GM18505 (cell line): ENCODE measurements around the gene TDRD7.

ENCODE experiments used
- ATAC-seq: cut with Tn5 transposase; IDR thresholded peaks from one replicate; pipeline ENCODE4 v1.9.1; 2021; ENCODE audit not compliant: unreplicated experiment
- POLR2A ChIP-seq: IDR thresholded peaks from 4 replicates; pipeline ENCODE4 v1.6.1; 2011; ENCODE audit warnings: borderline replicate concordance; ENCODE audit not compliant: insufficient read depth, insufficient read length; ENCODE audit errors: extremely low read depth

The TDRD7 gene

GRCh38 chr9:97396256-97396655, 15.6 kb upstream of the TDRD7 start:
- ATAC-seq = no peak
- no peak for TF ChIP-seq POLR2A

DNA sequence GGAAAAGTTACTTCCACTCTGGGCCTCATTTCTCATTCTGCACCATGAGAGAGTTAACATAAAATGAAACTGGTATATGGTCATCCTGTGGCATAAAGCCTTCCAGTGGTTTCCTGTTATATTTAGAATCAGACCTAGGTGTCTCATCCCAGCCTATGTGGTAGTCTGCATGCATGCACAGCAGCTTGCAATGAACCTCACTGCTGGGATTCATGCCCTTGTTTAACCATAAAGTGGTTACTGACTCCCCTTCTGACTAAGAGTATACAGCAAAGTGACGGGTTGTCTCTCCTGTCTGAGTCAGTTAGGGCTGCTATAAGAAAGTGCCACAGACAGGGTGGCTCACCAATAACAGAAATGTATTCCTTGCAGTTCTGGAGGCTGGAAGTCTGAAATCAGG, 14.7 kb upstream of the TDRD7 start:
- no peak for ATAC-seq
- TF ChIP-seq POLR2A = no peak

DNA sequence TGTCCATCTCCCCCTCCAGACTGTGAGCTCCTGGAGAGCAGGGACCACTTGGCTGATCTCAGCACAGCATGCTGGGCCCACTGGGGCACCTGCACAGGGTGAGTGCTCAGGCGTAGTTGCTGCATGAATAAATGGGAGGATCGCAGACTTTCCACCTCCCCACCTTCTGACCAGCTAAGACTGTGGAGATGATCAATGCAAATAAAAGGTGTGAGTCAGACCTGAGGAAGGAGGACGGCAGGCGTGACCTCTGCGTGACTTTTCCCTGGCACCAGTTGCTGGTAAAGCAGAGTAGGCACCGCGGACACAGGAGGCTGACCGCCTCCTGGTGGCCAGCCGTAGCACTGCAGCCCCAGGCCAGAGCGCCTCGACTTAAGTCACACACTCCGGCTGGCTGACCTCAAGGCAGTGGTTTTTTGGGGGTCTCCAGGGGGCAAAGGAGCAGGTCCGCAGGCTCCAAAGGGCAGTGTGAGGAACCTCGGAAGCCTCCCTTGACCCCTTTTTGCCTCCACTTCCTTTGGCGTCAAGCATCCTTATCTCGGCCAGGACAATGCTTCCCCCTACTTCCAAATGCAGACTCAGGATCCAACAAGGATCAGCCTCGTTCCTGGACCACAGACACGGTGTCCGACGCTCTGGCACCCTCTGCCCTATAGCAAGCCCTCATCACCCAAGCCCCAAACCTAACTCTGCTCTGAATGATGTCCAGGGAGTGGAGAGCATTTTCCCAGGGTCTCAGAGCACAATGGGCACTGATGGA, 12.7 kb upstream of the TDRD7 start:
- ATAC-seq = no peak
- no peak for TF ChIP-seq POLR2A

DNA sequence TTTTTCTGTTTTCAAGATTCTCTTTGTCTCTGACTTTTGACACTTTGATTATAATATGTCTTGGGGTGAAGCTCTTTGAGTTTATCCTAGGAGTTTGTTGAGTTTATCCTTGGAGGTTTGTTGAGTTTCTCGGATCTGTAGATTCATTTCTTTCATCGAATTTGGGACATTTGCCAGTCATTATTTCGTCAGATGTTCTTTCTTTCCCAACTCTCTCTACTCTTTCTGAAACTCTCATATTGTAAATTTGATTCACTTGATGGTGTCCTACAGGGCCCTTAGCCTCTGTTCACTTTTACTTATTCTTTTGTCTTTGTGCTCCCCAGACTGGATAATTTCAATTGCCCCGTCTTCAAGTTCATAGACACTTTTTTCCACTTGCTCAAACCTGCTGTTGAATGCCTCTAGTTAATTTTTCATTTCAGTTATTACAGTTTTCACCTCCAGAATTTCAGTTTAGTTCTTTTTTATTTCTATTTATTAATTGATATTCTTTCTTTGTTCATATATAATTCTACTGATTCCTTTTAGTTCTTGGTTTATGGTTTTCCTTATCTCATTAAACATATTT, 8.1 kb upstream of the TDRD7 start:
- no peak for TF ChIP-seq POLR2A
- no peak for ATAC-seq

GRCh38 chr9:97405551-97405950, 6.3 kb upstream of the TDRD7 start:
- ATAC-seq = no peak
- TF ChIP-seq POLR2A = no peak

- ATAC-seq = no peak
- no peak for TF ChIP-seq POLR2A
Measured at GRCh38 chr9:97406620-97407177, 5.2 kb upstream of the TDRD7 start.

DNA sequence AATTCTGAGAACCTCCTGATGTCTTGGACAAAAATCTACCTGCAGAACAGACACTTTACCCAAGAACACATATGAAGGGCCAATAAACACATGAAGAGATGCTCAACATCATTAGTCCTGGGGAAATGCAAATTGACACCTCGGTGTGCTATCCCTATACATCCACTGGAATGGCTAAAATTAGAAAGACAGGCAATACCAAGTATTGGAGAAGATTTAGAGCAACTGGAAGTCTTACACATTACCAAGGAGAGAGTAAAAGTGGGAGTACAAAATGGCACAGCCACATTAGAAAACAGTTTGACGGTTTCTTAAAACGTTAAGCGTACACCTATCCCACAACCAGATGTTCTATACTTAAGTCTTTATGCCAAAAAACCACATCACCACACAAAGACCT, 3.3 kb upstream of the TDRD7 start:
- no peak for TF ChIP-seq POLR2A
- ATAC-seq = no peak

GRCh38 chr9:97411440-97411788, 482 bp upstream of the TDRD7 start:
- no peak for TF ChIP-seq POLR2A
- ATAC-seq = no peak

DNA sequence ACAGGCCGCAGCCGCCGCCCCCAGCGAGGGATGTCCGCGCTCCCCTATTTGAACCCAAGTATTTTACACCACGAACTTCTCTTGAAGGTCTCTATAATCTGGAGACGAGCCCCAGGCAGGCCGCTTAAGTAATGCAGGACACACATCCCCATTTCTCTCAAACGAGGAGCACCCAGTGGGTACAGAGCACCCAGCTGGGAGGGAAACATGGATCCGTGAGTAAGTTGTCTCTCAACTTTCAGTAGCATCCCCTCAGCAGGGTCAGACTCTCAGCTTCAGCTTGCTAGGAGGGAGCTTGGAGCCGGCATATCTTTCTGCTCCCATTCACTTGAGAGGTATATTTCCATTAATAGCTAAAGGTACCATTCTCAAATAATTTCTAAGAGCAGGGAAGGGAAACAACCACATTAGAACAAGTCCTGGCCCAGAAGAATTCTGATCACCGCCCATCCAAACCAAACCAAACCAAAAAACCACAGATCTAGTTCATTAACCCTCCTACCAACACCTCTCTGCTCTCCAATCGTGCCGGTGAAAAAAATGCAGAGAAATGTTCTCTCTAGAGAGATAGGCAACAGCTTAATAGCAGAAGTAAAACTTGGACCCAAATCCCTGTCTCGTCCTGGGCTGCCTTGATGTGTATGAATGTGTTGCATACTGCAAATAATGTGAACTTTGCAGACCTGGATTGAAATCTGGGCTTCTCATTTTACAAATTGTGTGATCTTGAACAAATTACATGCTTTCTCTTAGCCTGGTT, 910 bp downstream of the TDRD7 start:
- no peak for TF ChIP-seq POLR2A
- ATAC-seq = no peak

- no peak for TF ChIP-seq POLR2A
- no peak for ATAC-seq
Measured at GRCh38 chr9:97413462-97413861, 1.6 kb downstream of the TDRD7 start.

DNA sequence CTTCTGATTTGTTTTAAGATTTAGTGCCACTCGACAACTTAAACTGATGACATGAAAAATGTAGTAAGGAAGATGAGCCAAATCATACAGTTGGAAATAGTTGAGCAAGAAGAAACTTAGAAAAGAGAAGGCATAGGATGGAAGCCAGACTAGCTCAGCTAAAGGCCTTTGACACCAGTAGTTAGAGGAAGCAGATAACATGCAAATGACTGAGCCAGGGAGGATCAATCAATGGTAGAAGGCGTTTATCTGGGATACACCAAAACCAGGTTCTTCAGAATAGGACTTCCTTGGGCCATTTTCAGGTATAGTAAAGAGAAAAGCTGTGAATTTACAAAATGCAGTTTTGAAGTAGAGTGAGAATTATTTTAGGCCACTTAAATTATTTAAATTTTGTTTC, 3.2 kb downstream of the TDRD7 start:
- no peak for ATAC-seq
- TF ChIP-seq POLR2A = no peak

- TF ChIP-seq POLR2A = no peak
- no peak for ATAC-seq
Measured at GRCh38 chr9:97418880-97419279, 7.0 kb downstream of the TDRD7 start.

DNA sequence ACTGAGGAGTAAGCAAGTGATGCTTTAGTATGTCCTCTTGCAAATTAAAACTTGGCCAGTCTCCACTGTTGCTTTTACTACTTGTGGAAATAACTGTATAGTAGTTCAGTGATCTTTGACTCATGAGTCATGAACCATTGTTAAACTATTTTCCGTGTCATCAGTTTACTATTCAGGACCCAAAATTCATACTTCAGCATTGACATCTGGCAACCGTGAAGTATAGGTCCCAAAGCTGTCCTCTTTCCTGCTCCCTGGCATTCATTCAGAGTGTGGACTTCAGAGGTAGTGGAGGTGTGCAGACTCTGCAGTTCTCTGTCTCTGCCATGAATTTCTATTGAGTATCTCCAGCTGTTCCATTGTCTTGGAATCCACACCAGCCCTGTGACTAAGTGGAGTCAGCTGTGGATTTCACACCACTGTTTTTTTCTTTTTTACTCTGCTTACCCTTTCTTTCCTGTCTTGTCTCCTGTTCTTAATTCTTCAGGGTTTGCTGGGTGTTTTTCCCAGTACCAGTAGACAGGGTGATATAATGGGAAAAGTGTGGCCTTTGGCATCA, 7.5 kb downstream of the TDRD7 start:
- ATAC-seq = no peak
- no peak for TF ChIP-seq POLR2A

GRCh38 chr9:97425336-97425972, 13.6 kb downstream of the TDRD7 start:
- ATAC-seq = no peak

DNA sequence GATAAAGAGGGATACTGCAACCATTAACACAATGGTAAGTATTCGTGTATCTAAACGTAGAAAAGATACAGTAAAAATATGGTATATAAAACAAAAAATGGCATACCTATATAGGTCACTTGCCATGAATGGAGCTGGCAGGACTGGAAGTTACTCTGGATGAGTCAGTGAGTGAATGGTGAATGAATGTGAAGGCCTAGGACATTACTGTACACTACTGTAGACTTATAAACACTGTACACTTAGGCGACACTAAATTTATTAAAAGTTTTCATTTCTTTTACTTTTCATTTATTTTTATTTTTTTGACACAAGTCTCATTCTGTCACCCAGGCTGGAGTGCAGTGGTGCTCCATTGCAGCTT, 14.1 kb downstream of the TDRD7 start:
- no peak for ATAC-seq
- no peak for TF ChIP-seq POLR2A

More at GRCh38 chr9:97425336-97425972, 13.6 kb downstream of the TDRD7 start:
- no peak for TF ChIP-seq POLR2A
